ENCODE results near the gene ARHGAP18.
"Not testable (repeated sequence)": the region's sequence is repeated elsewhere in the genome, so short reads cannot be mapped to it uniquely, and the experiment has no call there.

The ARHGAP18 gene

DNA sequence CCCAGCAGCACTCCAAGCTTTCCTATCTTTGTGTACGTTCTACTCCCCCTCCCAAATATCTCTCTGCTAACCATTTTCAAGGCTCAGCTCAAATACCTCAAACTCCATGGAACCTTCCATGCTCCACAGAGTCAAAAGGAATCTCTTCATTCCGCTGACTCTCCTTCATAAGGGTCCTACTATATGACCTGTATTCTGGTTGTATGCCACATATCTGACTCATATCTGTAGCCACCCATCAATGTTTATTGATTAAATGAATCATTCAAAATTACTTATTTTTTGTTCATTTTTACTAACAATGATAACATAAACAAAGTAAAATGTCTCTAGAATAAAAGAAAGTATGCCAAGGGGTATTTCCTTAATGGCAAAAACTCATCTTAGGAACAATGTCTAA is 123.2 kb downstream of the ARHGAP18 start:
- Histone ChIP-seq H3K4me1 (ENCODE audit: control insufficient read depth, insufficient read depth, low read length) (no peaks in the 10 kb centered on the region), H3K9me3 (ENCODE audit: control insufficient read depth, insufficient read depth, low read length) (no peaks in the 10 kb centered on the region), H3K27ac (ENCODE audit: low read length) (no peak overlapping the region), H3K36me3 (ENCODE audit: control insufficient read depth, insufficient read depth, low read length) (no peaks in the 10 kb centered on the region), H3K27me3 (ENCODE audit: control insufficient read depth, insufficient read depth, low read length) (no peaks in the 10 kb centered on the region), H3K4me3 (ENCODE audit: low read length) (no peak overlapping the region)
- WGBS (ENCODE audit: insufficient coverage, insufficient read length): no CpG with 5 or more reads among the region's 2 CpGs
- DNase-seq (ENCODE audit: low read depth, low spot score): no peak

DNA sequence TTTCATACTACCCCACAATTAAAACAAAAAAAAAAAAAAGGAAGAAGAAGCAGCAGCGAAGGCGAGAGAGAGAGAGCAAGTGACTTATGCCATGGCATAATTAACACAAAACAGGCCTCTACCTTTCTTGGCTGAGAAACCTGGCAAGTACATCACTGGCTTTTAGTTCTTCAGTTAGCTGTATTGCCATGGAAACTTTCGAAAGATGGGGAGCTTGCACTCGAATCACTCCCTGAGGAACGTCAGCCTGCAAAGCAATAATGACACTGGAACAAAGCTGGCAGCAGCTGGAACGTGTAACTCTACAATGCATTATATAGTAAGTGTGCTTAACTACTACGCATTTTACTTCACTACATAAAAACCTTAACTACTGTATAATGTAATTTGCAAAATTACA is 126.1 kb downstream of the ARHGAP18 start:
- no peak overlapping the region for H3K4me3 ChIP-seq (ENCODE audit: low read length)
- 100% methylated on average over 1 of the region's 7 CpGs for WGBS (ENCODE audit: insufficient coverage, insufficient read length)
- no peaks in the 10 kb centered on the region for H3K36me3 ChIP-seq (ENCODE audit: control insufficient read depth, insufficient read depth, low read length)

DNA sequence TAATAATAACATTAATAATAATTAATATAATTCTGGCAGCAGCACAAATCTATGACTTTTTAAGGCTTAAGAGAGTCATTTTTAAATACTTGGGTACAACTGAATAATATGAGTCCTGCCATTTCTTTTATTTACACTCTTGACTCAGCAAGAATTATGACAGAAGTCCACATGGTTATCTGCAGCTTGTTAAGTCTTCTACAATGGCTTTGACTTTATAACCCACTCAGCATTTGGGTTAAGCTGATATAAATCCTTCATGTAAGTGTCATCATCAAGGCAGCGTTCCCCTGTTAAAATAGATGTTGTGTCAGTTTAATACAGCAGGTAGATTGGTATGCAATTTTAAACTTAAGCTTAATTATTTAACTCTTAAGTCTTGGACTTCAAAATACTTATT is 131.7 kb downstream of the ARHGAP18 start:
- no peak for DNase-seq (ENCODE audit: low read depth, low spot score)
- H3K36me3 ChIP-seq (ENCODE audit: control insufficient read depth, insufficient read depth, low read length): no peaks in the 10 kb centered on the region
- WGBS (ENCODE audit: insufficient coverage, insufficient read length): no CpG with 5 or more reads among the region's 1 CpG
- no peak overlapping the region for H3K4me3 ChIP-seq (ENCODE audit: low read length)
- no peaks in the 10 kb centered on the region for H3K27me3 ChIP-seq (ENCODE audit: control insufficient read depth, insufficient read depth, low read length)
- no peaks in the 10 kb centered on the region for H3K4me1 ChIP-seq (ENCODE audit: control insufficient read depth, insufficient read depth, low read length)
- H3K9me3 ChIP-seq (ENCODE audit: control insufficient read depth, insufficient read depth, low read length): no peaks in the 10 kb centered on the region
- no peak overlapping the region for H3K27ac ChIP-seq (ENCODE audit: low read length)

More for the DNA sequence above, 126.1 kb downstream of the ARHGAP18 start:
- Histone ChIP-seq H3K4me1 (ENCODE audit: control insufficient read depth, insufficient read depth, low read length) (no peaks in the 10 kb centered on the region), H3K27me3 (ENCODE audit: control insufficient read depth, insufficient read depth, low read length) (no peaks in the 10 kb centered on the region), H3K9me3 (ENCODE audit: control insufficient read depth, insufficient read depth, low read length) (no peaks in the 10 kb centered on the region), H3K27ac (ENCODE audit: low read length) (no peak overlapping the region)
- no peak for DNase-seq (ENCODE audit: low read depth, low spot score)

DNA sequence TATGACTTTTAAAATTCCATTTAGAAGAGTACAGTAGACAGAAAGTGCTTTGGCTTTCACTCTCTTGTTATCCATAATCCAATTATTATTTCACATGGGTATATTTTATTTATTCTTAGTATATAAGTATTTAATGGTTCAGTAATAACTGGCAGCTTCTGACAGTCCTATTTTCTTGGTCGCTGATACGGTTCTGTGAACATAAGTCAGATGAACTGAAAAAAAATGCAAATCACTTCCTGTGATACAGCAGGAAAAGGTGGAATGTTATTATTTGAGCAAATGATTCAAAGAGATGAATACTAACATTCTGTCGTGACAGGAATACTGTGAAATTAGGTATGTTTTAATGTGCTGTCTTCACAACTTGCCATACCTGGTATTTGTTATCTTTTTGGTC is 132.3 kb downstream of the ARHGAP18 start:
- H3K36me3 ChIP-seq (ENCODE audit: control insufficient read depth, insufficient read depth, low read length): no peaks in the 10 kb centered on the region
- no CpG with 5 or more reads among the region's 3 CpGs for WGBS (ENCODE audit: insufficient coverage, insufficient read length)
- H3K27ac ChIP-seq (ENCODE audit: low read length): no peak overlapping the region

DNA sequence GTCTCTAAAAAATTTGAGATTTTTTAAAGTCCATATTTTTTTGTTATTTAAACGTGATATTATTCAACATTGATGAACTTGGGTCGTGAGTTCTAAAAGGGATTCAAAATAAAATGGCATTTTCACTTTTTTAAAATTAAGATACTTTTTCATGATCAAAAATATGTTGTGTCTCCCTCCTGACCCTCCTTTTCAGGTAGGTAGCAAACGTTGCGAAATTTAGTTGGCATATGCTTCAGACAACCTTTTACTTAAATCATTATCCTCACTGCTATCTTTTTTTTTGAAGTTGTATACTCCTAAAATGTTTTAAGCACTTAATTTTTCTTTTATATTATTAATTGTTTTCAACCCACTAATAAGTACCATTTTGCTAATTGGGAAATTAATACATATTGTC is 133.5 kb downstream of the ARHGAP18 start:
- Histone ChIP-seq H3K36me3 (ENCODE audit: control insufficient read depth, insufficient read depth, low read length) (no peaks in the 10 kb centered on the region), H3K9me3 (ENCODE audit: control insufficient read depth, insufficient read depth, low read length) (no peaks in the 10 kb centered on the region), H3K27me3 (ENCODE audit: control insufficient read depth, insufficient read depth, low read length) (no peaks in the 10 kb centered on the region), H3K27ac (ENCODE audit: low read length) (no peak overlapping the region), H3K4me3 (ENCODE audit: low read length) (no peak overlapping the region), H3K4me1 (ENCODE audit: control insufficient read depth, insufficient read depth, low read length) (no peaks in the 10 kb centered on the region)
- 100% methylated on average over 2 of the region's 4 CpGs for WGBS (ENCODE audit: insufficient coverage, insufficient read length)
- no peak for DNase-seq (ENCODE audit: low read depth, low spot score)

More for the DNA sequence above, 132.3 kb downstream of the ARHGAP18 start:
- Histone ChIP-seq H3K9me3 (ENCODE audit: control insufficient read depth, insufficient read depth, low read length) (no peaks in the 10 kb centered on the region), H3K4me3 (ENCODE audit: low read length) (no peak overlapping the region), H3K4me1 (ENCODE audit: control insufficient read depth, insufficient read depth, low read length) (no peaks in the 10 kb centered on the region), H3K27me3 (ENCODE audit: control insufficient read depth, insufficient read depth, low read length) (no peaks in the 10 kb centered on the region)
- DNase-seq (ENCODE audit: low read depth, low spot score): no peak

DNA sequence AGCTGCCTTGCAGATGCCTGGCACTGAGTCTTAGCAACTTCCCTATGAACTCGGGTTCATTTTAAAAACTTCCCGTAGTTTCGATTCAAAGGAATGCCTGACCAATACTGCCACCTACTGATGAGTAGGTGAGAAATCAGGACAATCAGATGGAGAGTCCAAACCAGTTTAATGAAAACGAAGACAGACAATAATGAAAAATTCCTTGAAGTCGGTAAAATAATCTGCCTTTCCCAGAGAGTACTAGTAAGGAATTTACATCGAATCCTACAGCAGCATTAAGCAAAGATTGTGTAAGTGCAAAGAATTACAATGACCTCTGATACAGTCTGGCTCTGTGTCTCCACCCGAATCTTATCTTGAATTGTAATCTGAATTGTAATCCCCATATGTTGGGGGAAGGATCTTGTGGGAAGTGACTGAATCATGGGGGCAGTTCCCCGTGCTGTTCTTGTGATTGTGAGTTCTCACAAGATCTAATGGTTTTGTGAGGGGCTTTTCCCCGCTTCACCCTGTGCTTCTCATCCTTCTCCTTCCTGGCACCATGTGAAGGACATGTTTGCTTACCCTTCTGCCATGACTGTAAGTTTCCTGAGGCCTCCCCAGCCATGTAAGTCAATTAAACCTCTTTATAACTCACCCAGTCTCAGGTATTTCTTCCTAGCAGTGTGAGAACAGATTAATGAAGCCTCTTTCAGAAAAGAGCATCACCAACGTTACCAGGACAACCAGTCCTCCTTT is 134.4 kb downstream of the ARHGAP18 start:
- no CpG with 5 or more reads among the region's 10 CpGs for WGBS (ENCODE audit: insufficient coverage, insufficient read length)
- Histone ChIP-seq H3K27me3 (ENCODE audit: control insufficient read depth, insufficient read depth, low read length) (no peaks in the 10 kb centered on the region), H3K27ac (ENCODE audit: low read length) (no peak overlapping the region), H3K4me1 (ENCODE audit: control insufficient read depth, insufficient read depth, low read length) (no peaks in the 10 kb centered on the region), H3K9me3 (ENCODE audit: control insufficient read depth, insufficient read depth, low read length) (no peaks in the 10 kb centered on the region), H3K4me3 (ENCODE audit: low read length) (no peak overlapping the region), H3K36me3 (ENCODE audit: control insufficient read depth, insufficient read depth, low read length) (no peaks in the 10 kb centered on the region)
- no peak for DNase-seq (ENCODE audit: low read depth, low spot score)

DNA sequence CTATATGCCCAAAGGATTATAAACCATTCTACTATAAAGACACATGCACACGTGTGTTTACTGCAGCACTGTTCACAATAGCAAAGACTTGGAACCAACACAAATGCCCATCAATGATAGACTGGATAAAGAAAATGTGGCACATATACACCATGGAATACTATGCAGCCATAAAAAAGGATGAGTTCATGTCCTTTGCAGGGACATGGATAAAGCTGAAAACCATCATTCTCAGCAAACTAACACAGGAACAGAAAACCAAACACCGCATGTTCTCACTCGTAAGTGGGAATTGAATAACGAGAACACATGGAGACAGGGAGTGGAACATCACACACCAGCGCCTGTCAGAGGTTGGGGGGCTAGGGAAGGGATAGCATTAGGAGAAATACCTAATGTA is 135.4 kb downstream of the ARHGAP18 start:
- WGBS (ENCODE audit: insufficient coverage, insufficient read length): no CpG with 5 or more reads among the region's 5 CpGs
- H3K9me3 ChIP-seq (ENCODE audit: control insufficient read depth, insufficient read depth, low read length); H3K36me3 ChIP-seq (ENCODE audit: control insufficient read depth, insufficient read depth, low read length); H3K27ac ChIP-seq (ENCODE audit: low read length); H3K4me1 ChIP-seq (ENCODE audit: control insufficient read depth, insufficient read depth, low read length); H3K27me3 ChIP-seq (ENCODE audit: control insufficient read depth, insufficient read depth, low read length); DNase-seq (ENCODE audit: low read depth, low spot score); H3K4me3 ChIP-seq (ENCODE audit: low read length): not testable (repeated sequence)

DNA sequence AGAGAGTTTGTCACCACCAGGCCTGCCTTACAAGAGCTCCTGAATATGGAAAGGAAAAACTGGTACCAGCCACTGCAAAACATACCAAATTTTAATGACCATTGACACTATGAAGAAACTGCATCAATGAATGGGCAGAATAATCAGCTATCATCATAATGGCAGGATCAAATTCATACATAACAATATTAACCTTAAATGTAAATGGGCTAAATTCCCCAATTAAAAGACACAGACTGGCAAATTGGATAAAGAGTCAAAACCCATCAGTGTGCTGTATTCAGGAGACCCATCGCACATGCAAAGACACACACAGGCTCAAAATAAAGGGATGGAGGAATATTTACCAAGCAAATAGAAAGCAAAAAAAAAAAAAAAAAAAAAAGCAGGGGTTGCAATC is 139.0 kb downstream of the ARHGAP18 start:
- WGBS (ENCODE audit: insufficient coverage, insufficient read length): no CpG with 5 or more reads among the region's 1 CpG
- not testable (repeated sequence) for H3K9me3 ChIP-seq (ENCODE audit: control insufficient read depth, insufficient read depth, low read length); H3K27me3 ChIP-seq (ENCODE audit: control insufficient read depth, insufficient read depth, low read length); H3K4me3 ChIP-seq (ENCODE audit: low read length); H3K27ac ChIP-seq (ENCODE audit: low read length); H3K36me3 ChIP-seq (ENCODE audit: control insufficient read depth, insufficient read depth, low read length); DNase-seq (ENCODE audit: low read depth, low spot score); H3K4me1 ChIP-seq (ENCODE audit: control insufficient read depth, insufficient read depth, low read length)

DNA sequence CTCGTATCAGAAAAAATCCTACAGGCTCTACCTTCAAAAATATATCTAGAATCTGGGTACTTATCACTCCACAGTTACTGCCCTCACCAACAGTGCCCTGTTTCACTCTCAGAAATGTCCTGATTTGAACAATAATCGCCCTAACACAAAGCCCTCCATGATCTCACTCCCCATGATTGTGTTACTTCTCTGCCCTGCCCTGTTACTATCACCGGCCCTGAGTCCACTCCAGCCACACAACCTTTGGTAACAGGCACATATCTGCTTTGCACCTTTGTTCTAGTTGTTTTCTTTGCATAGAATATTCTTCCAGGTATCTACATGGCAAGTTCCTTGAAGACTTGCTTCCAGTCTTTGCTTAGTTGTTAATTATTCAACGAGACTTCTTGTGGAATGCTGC is 142.0 kb downstream of the ARHGAP18 start:
- DNase-seq (ENCODE audit: low read depth, low spot score): no peak
- no peaks in the 10 kb centered on the region for H3K9me3 ChIP-seq (ENCODE audit: control insufficient read depth, insufficient read depth, low read length)
- no peaks in the 10 kb centered on the region for H3K27me3 ChIP-seq (ENCODE audit: control insufficient read depth, insufficient read depth, low read length)
- H3K36me3 ChIP-seq (ENCODE audit: control insufficient read depth, insufficient read depth, low read length): no peaks in the 10 kb centered on the region
- H3K27ac ChIP-seq (ENCODE audit: low read length): no peak overlapping the region
- H3K4me3 ChIP-seq (ENCODE audit: low read length): no peak overlapping the region
- no CpG with 5 or more reads among the region's 4 CpGs for WGBS (ENCODE audit: insufficient coverage, insufficient read length)
- no peaks in the 10 kb centered on the region for H3K4me1 ChIP-seq (ENCODE audit: control insufficient read depth, insufficient read depth, low read length)

DNA sequence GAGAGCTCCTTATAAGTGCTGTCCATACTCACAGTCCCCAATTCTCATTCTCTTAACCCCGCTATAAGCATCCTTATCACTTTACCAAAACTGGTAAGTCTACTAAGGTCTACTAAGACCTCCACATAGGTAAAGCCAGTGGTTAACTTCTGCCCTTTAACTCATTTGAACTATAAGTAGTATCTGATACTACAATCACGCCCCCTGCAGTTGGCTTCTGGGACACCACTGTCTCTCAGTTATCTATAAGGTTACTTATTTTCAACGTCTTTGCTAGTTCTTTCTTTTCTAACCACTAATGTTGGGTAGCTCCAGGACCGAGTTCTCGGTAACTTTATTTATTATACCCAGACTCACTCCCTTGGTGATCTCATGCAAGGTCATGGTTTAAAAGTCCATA is 142.6 kb downstream of the ARHGAP18 start:
- H3K27me3 ChIP-seq (ENCODE audit: control insufficient read depth, insufficient read depth, low read length): no peaks in the 10 kb centered on the region
- peak; percentile 20 for DNase-seq (ENCODE audit: low read depth, low spot score)
- WGBS (ENCODE audit: insufficient coverage, insufficient read length): no CpG with 5 or more reads among the region's 5 CpGs
- H3K4me3 ChIP-seq (ENCODE audit: low read length): no peak overlapping the region
- H3K9me3 ChIP-seq (ENCODE audit: control insufficient read depth, insufficient read depth, low read length): no peaks in the 10 kb centered on the region
- H3K27ac ChIP-seq (ENCODE audit: low read length): no peak overlapping the region
- H3K4me1 ChIP-seq (ENCODE audit: control insufficient read depth, insufficient read depth, low read length): no peaks in the 10 kb centered on the region
- H3K36me3 ChIP-seq (ENCODE audit: control insufficient read depth, insufficient read depth, low read length): no peaks in the 10 kb centered on the region

DNA sequence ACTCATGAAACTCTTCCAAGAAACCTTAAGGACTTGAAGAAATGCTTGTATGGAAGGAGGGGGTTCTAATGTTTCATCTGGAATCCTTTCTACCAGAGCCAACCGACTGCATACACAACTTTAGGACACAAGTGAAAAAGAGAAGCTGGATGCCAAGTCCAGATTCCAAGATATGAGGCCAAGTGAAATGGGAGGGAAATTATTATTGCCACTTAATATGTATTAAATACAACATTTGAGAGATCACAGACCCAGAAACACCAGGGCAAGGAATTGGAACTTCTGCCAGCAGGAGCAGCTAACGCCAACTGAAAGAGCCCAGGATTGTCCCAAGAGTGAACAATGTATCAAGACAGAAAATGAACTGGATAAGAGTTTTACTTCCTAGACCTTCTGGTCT is 144.2 kb downstream of the ARHGAP18 start:
- Histone ChIP-seq H3K9me3 (ENCODE audit: control insufficient read depth, insufficient read depth, low read length) (no peaks in the 10 kb centered on the region), H3K36me3 (ENCODE audit: control insufficient read depth, insufficient read depth, low read length) (no peaks in the 10 kb centered on the region), H3K27ac (ENCODE audit: low read length) (no peak overlapping the region), H3K4me3 (ENCODE audit: low read length) (no peak overlapping the region), H3K4me1 (ENCODE audit: control insufficient read depth, insufficient read depth, low read length) (no peaks in the 10 kb centered on the region), H3K27me3 (ENCODE audit: control insufficient read depth, insufficient read depth, low read length) (no peaks in the 10 kb centered on the region)
- no peak for DNase-seq (ENCODE audit: low read depth, low spot score)
- WGBS (ENCODE audit: insufficient coverage, insufficient read length): no CpG with 5 or more reads among the region's 2 CpGs
